OCI-M2 (cell line): ENCODE measurements around the gene HSPB6.
"Not testable (repeated sequence)": the region's sequence is repeated elsewhere in the genome, so short reads cannot be mapped to it uniquely, and the experiment has no call there.

Experiments used
- DNase-seq: peaks from one replicate; lab custom pipeline; 2025; ENCODE audit not compliant: unreplicated experiment; lab: John Stamatoyannopoulos, UW

Gene HSPB6

GRCh38 chr19:35732540-35733179 lies 24.2 kb downstream of the HSPB6 start:
- DNase-seq: no peak

DNA sequence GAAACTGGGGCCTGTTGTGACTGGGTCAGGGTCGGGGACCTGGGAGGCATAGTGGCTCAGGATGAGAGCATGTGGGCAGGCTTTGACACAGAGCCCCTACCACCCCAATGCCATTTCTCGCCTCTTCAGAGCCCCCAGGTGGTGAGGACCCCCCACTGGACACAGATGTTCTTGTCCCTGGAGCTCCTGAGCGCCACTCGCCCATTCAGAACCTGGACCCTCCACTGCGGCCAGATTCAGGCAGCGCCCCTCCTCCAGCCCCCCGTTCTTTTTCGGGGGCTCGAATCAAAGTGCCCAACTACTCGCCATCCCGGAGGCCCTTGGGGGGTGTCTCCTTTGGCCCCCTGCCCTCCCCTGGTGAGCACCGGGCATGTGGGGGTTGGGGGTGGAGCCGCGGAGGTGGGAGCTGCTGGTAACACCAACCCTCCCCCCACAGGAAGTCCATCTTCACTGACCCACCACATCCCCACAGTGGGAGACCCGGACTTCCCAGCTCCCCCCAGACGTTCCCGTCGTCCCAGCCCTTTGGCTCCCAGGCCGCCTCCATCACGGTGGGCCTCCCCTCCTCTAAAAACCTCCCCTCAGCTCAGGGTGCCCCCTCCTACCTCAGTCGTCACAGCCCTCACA lies 24.9 kb downstream of the HSPB6 start:
- DNase-seq: no peak

DNA sequence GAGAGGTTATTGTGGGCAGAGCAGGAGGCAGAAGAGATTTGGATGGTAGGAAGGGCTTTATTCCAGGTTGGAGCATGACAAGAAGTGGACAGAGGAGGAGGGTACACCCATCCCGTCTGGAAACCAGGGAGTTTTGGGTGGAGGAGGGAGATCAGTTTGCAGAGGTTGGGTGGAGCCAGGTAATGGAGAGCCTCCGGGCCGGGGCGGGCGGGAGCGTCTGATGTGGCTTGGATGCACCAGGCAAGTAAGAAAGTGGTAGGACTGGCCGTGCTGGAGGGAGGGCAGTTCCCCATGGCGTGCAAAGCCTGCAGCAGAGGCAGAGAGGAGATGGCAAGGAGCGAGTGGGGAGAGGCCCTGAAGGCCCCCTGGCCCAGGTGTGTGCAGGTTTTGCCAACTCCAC lies 25.5 kb downstream of the HSPB6 start:
- no peak for DNase-seq

DNA sequence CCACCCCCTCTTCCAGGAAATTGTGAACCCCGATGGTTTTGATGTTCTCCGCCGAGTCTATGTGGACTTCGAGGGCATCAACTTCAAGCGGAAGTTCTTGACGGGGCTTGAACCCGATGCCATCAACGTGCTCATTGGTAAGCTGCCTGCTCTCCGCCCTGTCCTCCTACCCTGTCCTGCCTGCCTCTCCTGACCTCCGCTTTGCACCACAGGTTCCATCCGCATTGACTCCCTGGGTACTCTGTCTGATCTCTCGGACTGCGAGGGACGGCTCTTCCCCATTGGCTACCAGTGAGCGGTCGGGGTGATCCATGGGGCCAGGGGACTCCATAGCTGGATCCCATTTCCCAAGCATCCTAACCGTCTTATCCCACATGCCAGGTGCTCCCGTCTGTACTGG lies 26.5 kb downstream of the HSPB6 start:
- DNase-seq: no peak

DNA sequence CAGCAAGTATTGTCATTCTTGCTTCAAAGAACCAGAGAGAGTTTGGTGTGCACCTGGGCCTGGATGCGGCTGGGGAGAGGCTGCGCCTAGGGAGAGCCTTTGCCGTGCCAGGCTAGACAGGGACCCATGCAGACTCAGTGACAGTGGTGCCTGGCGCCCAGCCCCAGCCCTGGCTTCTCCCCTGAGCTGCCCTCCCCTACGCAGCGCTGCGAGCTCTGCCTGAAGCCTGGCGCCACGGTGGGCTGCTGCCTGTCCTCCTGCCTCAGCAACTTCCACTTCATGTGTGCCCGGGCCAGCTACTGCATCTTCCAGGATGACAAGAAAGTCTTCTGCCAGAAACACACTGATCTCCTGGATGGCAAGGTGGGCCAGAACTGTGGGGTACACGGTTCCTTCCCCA lies 27.1 kb downstream of the HSPB6 start:
- no peak for DNase-seq

GRCh38 chr19:35729021-35729420 lies 27.8 kb downstream of the HSPB6 start:
- no peak for DNase-seq

DNA sequence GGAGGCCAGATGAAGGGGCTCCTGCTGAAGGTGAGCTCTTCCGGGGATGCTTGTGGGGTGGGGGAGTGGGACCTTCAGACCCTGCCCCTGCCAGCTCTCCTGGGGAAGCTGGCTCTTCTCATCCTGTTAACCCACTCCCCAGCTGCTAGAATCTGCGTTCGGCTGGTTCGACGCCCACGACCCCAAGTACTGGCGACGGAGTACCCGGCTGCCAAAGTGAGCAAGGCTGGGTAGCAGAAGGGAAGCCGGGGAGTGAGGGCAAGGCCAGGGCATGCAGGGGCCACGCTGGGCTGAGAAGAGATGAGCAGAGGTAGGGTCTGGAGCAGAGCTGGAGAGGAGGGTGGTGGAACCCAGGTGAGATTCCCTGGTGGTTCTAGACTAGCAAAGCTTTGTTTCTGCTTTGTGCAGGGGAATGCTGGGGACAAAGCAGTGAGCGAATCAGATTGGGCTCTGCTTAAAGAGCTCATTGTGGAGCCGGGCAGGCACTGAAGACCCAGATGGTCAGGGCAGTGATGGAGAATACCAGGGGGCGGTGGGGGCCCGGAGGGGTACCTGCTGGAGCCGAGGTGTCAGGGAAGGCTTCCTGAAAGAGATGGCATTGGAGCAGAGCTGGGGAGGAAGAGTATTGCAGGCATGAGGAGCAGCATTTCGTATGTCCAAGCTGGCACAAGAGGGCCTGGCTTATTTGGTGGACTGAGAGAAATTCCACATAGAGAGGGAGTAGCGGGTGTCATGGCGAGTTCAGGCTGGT lies 28.7 kb downstream of the HSPB6 start:
- no peak for DNase-seq

DNA sequence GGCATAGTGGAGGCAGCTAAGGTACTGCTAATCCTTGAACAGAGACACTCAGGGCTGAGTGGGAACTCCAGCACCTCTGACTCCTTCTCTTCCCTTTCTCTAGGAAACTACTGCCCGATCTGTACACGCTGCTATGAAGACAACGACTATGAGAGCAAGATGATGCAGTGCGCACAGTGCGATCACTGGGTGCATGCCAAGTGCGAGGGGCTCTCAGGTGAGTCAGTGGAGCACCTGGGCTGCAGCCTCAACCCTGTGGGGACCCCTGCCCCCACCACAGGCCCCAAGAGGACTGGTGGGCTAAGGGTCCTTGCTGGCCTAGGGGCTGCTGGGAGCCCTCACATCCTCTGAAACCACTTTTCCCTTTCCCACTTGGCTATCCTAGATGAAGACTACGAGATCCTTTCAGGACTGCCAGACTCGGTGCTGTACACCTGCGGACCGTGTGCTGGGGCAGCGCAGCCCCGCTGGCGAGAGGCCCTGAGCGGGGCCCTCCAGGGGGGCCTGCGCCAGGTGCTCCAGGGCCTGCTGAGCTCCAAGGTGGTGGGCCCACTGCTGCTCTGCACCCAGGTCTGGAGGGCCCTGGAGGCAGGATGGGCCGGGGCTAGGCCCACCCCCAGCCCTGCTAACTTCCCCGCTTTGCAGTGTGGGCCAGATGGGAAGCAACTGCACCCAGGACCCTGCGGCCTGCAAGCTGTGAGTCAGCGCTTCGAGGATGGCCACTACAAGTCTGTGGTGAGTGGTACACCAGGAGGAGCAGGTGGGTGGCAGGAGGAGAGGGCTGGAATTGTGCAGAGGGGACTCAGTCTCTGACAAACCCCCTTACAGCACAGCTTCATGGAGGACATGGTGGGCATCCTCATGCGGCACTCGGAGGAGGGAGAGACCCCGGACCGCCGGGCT lies 29.5 kb downstream of the HSPB6 start:
- DNase-seq: no peak

- no peak for DNase-seq
Observed at GRCh38 chr19:35725216-35725861, 31.5 kb downstream of the HSPB6 start.

DNA sequence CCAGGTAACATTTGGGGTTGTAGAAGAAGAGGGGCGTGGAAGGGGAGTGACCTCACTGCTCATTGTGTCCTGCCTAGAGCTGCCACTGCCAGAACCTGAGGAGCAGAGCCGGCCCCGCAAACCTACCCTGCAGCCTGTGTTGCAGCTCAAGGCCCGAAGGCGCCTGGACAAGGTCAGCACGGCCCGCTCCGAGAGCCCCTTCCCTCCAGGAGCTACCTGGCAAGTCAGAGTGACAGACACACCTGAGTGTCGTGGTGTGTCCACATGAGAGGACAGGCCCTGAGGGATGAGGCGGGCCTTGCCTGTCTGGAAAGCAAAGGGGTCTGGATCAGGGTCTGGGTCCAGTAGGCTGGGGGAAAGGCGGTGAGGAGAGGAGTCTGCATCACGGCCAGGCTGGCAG lies 32.3 kb downstream of the HSPB6 start:
- no peak for DNase-seq

DNA sequence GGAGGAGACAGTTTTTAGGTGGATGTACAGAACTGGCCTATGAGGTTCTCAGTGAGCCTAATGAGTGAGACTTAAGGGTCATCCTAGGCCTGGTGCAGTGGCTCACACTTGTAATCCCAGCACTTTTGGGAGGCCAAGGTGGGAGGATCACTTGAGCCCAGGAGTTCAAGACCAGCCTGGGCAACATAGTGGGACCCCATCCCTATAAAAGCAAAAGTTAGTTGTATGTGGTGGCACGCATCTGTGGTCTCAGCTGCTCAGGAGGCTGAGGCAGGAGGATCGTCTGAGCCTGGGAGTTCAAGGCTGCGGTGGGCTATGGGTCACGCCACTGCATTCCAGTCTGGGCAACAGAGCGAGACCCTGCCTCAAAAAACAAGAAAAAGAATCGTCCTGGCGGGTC lies 32.7 kb downstream of the HSPB6 start:
- DNase-seq: not testable (repeated sequence)

GRCh38 chr19:35723671-35724070 lies 33.2 kb downstream of the HSPB6 start:
- no peak for DNase-seq

- DNase-seq: no peak
Observed at GRCh38 chr19:35722897-35723296, 33.9 kb downstream of the HSPB6 start.

DNA sequence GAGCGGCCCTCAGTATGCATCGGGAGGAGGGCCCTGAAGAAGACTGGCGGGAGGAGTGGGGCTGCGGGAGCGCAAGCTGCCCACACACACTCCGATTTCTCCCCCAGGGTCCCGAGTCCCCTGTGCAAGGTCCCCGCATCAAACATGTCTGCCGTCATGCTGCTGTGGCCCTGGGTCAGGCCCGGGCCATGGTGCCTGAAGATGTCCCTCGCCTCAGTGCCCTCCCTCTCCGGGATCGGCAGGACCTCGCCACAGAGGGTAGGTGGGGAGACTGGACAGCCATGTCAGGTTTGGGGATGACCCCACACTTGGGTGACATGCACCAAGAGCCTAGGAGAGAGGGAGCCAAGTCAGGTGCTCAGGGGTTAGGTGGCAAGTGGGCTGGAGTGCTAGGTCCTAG lies 34.4 kb downstream of the HSPB6 start:
- no peak for DNase-seq

DNA sequence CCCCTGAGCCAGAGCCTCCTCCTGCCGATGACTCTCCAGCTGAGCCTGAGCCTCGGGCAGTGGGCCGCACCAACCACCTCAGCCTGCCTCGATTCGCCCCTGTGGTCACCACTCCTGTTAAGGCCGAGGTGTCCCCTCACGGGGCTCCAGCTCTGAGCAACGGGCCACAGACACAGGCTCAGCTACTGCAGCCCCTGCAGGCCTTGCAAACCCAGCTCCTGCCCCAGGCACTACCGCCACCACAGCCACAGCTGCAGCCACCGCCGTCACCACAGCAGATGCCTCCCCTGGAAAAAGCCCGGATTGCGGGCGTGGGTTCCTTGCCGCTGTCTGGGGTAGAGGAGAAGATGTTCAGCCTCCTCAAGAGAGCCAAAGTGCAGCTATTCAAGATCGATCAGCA lies 35.5 kb downstream of the HSPB6 start:
- no peak for DNase-seq

GRCh38 chr19:35720648-35721047 lies 36.2 kb downstream of the HSPB6 start:
- DNase-seq: no peak

GRCh38 chr19:35720163-35720524 lies 36.7 kb downstream of the HSPB6 start:
- DNase-seq: no peak

DNA sequence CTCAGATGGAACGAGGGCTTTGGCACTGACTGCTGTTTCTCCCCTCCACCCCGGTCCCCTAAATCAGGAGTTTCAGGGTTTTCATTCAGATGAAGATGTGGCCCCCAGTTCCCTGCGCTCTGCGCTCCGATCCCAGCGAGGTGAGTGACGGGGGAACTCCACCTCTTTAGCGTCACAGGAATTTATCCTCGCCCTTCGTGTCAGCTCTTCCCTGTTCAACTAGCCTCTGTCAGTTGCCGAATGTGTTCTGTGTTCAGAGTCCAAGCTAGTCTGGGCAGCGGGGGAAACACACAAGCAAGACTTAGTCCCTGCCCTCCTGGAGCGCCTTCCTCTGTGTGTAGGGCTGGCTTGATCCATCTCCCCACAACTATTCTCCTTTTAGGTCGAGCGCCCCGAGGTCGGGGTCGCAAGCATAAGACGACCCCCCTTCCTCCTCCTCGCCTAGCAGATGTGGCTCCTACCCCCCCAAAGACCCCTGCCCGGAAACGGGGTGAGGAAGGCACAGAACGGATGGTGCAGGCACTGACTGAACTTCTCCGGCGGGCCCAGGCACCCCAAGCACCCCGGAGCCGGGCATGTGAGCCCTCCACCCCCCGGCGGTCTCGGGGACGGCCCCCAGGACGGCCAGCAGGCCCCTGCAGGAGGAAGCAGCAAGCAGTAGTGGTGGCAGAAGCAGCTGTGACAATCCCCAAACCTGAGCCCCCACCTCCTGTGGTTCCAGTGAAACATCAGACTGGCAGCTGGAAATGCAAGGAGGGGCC lies 37.2 kb downstream of the HSPB6 start:
- DNase-seq: no peak

GRCh38 chr19:35718345-35719041 lies 38.3 kb downstream of the HSPB6 start:
- DNase-seq: no peak
